HepG2 (cell line): ENCODE measurements around the gene TMEFF1. TPM values are rescaled to one million over a fixed set of nuclear protein-coding genes. Genes with fewer than 3 reads are reported as not detected.

ENCODE experiments used
- AGO1 ChIP-seq: fragments of 200-400 bp; formaldehyde crosslinking; IDR thresholded peaks from 2 replicates; pipeline ENCODE4 v1.6.1; 2017; ENCODE audit warnings: mild to moderate bottlenecking, low read depth, low read length, moderate library complexity; ENCODE audit not compliant: poor library complexity, severe bottlenecking
- CCAR2 ChIP-seq: fragments of 200-400 bp; formaldehyde crosslinking; optimal IDR thresholded peaks from 2 replicates; pipeline ENCODE3; 2018; ENCODE audit warnings: low read depth, mild to moderate bottlenecking, low read length, moderate library complexity
- FOXM1 ChIP-seq: sonication (generic); formaldehyde crosslinking; IDR thresholded peaks from 2 replicates; pipeline ENCODE4 v1.5.0; 2020; ENCODE audit warnings: missing genetic modification reagents
- ISX ChIP-seq: sonication (generic); formaldehyde crosslinking; conservative IDR thresholded peaks from 2 replicates; pipeline ENCODE4 v1.5.0; 2020; ENCODE audit warnings: missing genetic modification reagents
- JARID2 ChIP-seq: sonication (generic); formaldehyde crosslinking; IDR thresholded peaks from 2 replicates; pipeline ENCODE4 v1.8.1; 2023; ENCODE audit warnings: missing genetic modification reagents, inconsistent platforms; ENCODE audit not compliant: insufficient replicate concordance
- KAT8 ChIP-seq: IDR thresholded peaks from 2 replicates; pipeline ENCODE4 v1.6.1; 2016; ENCODE audit warnings: missing genetic modification reagents, missing compliant biosample characterization
- KDM1A ChIP-seq: IDR thresholded peaks from 2 replicates; pipeline ENCODE4 v1.6.1; 2016; ENCODE audit warnings: missing compliant biosample characterization
- MTA3 ChIP-seq: sonication (generic); formaldehyde crosslinking; IDR thresholded peaks from 2 replicates; pipeline ENCODE4 v1.4.0; 2020; ENCODE audit warnings: missing genetic modification reagents
- RBFOX2 ChIP-seq: fragments of 200-400 bp; formaldehyde crosslinking; IDR thresholded peaks from 2 replicates; pipeline ENCODE4 v1.6.1; 2017; ENCODE audit warnings: low read depth, mild to moderate bottlenecking, low read length
- TCF12 ChIP-seq, 2 experiments: fragments of 450-650 bp in 1 of 2; sonication (generic) in 1 of 2; formaldehyde crosslinking in 1 of 2; IDR thresholded peaks; 2 replicates each; pipeline versions ENCODE4 v1.6.1 to v1.8.0; 2017 to 2022; ENCODE audit warnings: antibody characterized with exemption in 1 of 2, mild to moderate bottlenecking in 1 of 2, missing genetic modification reagents in 1 of 2, moderate library complexity in 1 of 2
- ZBTB49 ChIP-seq: sonication (generic); formaldehyde crosslinking; IDR thresholded peaks from 2 replicates; pipeline ENCODE4 v1.4.0; 2020; ENCODE audit warnings: missing genetic modification reagents, borderline replicate concordance
- ZKSCAN8 ChIP-seq: IDR thresholded peaks from 2 replicates; pipeline ENCODE4 v1.6.1; 2016; ENCODE audit warnings: borderline replicate concordance, missing genetic modification reagents, missing compliant biosample characterization
- ZNF17 ChIP-seq: sonication (generic); formaldehyde crosslinking; IDR thresholded peaks from 2 replicates; pipeline ENCODE4 v1.5.0; 2020; ENCODE audit warnings: mild to moderate bottlenecking, missing genetic modification reagents
- ZNF619 ChIP-seq: sonication (generic); formaldehyde crosslinking; IDR thresholded peaks from 2 replicates; pipeline ENCODE4 v1.4.0; 2020; ENCODE audit warnings: mild to moderate bottlenecking, missing genetic modification reagents
- ZNF629 ChIP-seq: sonication (generic); formaldehyde crosslinking; conservative IDR thresholded peaks from 2 replicates; pipeline ENCODE4 v1.5.0; 2020; ENCODE audit warnings: missing genetic modification reagents
- ZSCAN12 ChIP-seq: sonication (generic); formaldehyde crosslinking; IDR thresholded peaks from 2 replicates; pipeline ENCODE4 v1.9.0; 2021; ENCODE audit warnings: mild to moderate bottlenecking, missing genetic modification reagents
- polyA plus RNA-seq, 8 experiments: library from polyadenylated mRNA; depleted of rRNA in 3 of 8; stranded (reverse) in 7 of 8; unstranded in 1 of 8; fragments of >200 nt; fragmentation: Illumina TruSeq in 4 of 8; extraction: Trizol in 4 of 8; gene quantifications; 2 replicates each; pipeline versions ENCODE4 v1.2.1 to v1.2.3, GENCODE V29; 2011 to 2016; ENCODE audit warnings: low read depth in 4 of 8, missing spikeins in 1 of 8, mixed read lengths in 1 of 8; ENCODE audit not compliant: insufficient read depth in 1 of 8
- total RNA-seq, 5 experiments: library from RNA; depleted of rRNA; stranded (reverse); fragments of >200 nt; fragmentation: Illumina TruSeq; extraction: Trizol; gene quantifications; 2 replicates each; pipeline ENCODE4 v1.2.3, GENCODE V29; 2016; ENCODE audit warnings: low read depth in 1 of 5
- TF ChIP-seq, protein P1 (sequence below): sonication (generic); formaldehyde crosslinking; IDR thresholded peaks from 2 replicates; pipeline ENCODE4 v1.5.1; 2020; ENCODE audit warnings: mild to moderate bottlenecking, missing genetic modification reagents, moderate library complexity
- TF ChIP-seq, protein P2 (sequence below): sonication (generic); formaldehyde crosslinking; conservative IDR thresholded peaks from 2 replicates; pipeline ENCODE4 v1.4.0; 2020; ENCODE audit warnings: missing genetic modification reagents
- TF ChIP-seq, protein P3 (sequence below): sonication (generic); formaldehyde crosslinking; IDR thresholded peaks from 2 replicates; pipeline ENCODE4 v1.4.0; 2020; ENCODE audit warnings: missing genetic modification reagents

TMEFF1 gene
- total and polyA plus RNA-seq, 2 of the 13 experiments (the other 11 are each of a cell fraction or from before 2014, with no cell fraction given) = 0.87 to 1.9 TPM

DNA sequence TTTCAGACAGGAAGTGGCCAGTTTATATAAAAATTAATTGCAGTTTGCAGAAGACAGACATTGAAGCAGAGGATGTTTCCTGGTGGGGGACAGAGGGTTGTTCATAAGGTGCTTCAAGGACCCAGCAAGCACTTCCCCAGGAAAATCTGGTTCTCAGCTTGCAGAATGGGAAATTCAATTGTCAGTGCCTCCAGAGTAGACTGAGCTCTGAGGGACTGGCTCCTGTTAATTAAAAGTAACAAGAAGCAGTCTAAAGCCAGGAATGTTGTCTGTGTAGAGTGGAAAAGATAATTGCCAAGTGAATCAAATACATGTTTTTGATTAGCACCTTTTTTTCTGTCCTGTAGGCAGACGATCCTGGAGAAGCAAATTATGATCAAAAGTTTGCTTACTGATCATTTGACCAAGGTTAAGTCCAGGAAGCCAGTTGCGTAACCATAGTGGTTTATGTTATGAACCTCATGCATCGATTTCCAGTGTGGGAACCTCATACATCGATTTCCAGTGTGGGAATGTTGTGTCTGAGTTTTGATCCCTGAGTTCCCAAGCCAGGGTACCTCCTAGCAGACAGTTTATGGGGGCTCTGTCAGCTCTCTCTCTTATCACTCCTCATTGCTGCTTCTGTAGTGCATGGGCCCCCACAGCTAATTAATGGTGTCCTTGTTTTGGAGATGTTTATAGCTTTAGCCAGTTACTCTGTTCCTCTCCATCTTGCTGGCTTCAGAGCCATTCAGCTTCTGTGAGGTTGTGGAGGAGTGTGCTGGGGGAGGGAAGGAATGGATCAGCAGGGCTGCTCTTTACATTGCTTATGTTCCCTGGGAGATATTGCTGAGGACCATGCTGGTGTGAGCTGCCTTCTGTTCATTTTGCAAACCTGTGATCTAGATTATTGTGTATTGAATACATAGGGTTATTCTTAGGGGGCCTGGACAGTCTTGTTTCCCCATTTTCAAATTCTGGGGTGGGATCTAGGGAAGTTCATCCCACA is 28.9 kb upstream of the TMEFF1 start (continued):
- TF ChIP-seq, protein P1, sequence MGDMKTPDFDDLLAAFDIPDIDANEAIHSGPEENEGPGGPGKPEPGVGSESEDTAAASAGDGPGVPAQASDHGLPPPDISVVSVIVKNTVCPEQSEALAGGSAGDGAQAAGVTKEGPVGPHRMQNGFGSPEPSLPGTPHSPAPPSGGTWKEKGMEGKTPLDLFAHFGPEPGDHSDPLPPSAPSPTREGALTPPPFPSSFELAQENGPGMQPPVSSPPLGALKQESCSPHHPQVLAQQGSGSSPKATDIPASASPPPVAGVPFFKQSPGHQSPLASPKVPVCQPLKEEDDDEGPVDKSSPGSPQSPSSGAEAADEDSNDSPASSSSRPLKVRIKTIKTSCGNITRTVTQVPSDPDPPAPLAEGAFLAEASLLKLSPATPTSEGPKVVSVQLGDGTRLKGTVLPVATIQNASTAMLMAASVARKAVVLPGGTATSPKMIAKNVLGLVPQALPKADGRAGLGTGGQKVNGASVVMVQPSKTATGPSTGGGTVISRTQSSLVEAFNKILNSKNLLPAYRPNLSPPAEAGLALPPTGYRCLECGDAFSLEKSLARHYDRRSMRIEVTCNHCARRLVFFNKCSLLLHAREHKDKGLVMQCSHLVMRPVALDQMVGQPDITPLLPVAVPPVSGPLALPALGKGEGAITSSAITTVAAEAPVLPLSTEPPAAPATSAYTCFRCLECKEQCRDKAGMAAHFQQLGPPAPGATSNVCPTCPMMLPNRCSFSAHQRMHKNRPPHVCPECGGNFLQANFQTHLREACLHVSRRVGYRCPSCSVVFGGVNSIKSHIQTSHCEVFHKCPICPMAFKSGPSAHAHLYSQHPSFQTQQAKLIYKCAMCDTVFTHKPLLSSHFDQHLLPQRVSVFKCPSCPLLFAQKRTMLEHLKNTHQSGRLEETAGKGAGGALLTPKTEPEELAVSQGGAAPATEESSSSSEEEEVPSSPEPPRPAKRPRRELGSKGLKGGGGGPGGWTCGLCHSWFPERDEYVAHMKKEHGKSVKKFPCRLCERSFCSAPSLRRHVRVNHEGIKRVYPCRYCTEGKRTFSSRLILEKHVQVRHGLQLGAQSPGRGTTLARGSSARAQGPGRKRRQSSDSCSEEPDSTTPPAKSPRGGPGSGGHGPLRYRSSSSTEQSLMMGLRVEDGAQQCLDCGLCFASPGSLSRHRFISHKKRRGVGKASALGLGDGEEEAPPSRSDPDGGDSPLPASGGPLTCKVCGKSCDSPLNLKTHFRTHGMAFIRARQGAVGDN (CRISPR knock-in tag) = no peak
- TF ChIP-seq FOXM1 (CRISPR knock-in tag) = no peak
- TF ChIP-seq ISX (CRISPR knock-in tag) = no peak
- TF ChIP-seq ZNF629 (CRISPR knock-in tag) = no peak
- TF ChIP-seq RBFOX2 = no peak
- TF ChIP-seq CCAR2 = no peak
- TF ChIP-seq ZBTB49 (CRISPR knock-in tag) = no peak
- TF ChIP-seq ZNF619 = no peak
- no peak for TF ChIP-seq TCF12 (IDR thresholded peaks at IDR 0.05)
- no peak for TF ChIP-seq TCF12 (CRISPR knock-in tag; IDR thresholded peaks at IDR 0.05)
- TF ChIP-seq JARID2 (CRISPR knock-in tag) = no peak
- no peak for TF ChIP-seq ZSCAN12 (CRISPR knock-in tag)
- TF ChIP-seq ZKSCAN8 (CRISPR knock-in tag) = no peak; the same call in 1 of the 2 replicates
- TF ChIP-seq KAT8 (CRISPR knock-in tag) = no peak
- no peak for TF ChIP-seq KDM1A (CRISPR knock-in tag)
- TF ChIP-seq ZNF17 (CRISPR knock-in tag) = no peak
- TF ChIP-seq, protein P2, sequence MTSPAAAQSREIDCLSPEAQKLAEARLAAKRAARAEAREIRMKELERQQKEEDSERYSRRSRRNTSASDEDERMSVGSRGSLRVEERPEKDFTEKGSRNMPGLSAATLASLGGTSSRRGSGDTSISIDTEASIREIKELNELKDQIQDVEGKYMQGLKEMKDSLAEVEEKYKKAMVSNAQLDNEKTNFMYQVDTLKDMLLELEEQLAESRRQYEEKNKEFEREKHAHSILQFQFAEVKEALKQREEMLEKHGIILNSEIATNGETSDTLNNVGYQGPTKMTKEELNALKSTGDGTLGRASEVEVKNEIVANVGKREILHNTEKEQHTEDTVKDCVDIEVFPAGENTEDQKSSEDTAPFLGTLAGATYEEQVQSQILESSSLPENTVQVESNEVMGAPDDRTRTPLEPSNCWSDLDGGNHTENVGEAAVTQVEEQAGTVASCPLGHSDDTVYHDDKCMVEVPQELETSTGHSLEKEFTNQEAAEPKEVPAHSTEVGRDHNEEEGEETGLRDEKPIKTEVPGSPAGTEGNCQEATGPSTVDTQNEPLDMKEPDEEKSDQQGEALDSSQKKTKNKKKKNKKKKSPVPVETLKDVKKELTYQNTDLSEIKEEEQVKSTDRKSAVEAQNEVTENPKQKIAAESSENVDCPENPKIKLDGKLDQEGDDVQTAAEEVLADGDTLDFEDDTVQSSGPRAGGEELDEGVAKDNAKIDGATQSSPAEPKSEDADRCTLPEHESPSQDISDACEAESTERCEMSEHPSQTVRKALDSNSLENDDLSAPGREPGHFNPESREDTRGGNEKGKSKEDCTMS (CRISPR knock-in tag) = no peak
- TF ChIP-seq AGO1 = no peak
- TF ChIP-seq, protein P3, sequence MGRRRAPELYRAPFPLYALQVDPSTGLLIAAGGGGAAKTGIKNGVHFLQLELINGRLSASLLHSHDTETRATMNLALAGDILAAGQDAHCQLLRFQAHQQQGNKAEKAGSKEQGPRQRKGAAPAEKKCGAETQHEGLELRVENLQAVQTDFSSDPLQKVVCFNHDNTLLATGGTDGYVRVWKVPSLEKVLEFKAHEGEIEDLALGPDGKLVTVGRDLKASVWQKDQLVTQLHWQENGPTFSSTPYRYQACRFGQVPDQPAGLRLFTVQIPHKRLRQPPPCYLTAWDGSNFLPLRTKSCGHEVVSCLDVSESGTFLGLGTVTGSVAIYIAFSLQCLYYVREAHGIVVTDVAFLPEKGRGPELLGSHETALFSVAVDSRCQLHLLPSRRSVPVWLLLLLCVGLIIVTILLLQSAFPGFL = no peak
- no peak for TF ChIP-seq MTA3
